ENCODE measurements around the gene CNPPD1.

The CNPPD1 gene

DNA sequence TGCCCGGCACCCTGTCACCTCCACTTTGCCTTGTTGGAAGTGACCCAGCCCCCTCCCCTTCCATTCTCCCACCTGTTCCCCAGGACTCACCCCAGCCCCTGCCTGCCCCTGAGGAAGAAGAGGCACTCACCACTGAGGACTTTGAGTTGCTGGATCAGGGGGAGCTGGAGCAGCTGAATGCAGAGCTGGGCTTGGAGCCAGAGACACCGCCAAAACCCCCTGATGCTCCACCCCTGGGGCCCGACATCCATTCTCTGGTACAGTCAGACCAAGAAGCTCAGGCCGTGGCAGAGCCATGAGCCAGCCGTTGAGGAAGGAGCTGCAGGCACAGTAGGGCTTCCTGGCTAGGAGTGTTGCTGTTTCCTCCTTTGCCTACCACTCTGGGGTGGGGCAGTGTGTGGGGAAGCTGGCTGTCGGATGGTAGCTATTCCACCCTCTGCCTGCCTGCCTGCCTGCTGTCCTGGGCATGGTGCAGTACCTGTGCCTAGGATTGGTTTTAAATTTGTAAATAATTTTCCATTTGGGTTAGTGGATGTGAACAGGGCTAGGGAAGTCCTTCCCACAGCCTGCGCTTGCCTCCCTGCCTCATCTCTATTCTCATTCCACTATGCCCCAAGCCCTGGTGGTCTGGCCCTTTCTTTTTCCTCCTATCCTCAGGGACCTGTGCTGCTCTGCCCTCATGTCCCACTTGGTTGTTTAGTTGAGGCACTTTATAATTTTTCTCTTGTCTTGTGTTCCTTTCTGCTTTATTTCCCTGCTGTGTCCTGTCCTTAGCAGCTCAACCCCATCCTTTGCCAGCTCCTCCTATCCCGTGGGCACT lies 5.8 kb upstream of the CNPPD1 start:
- Histone ChIP-seq H3K4me1 (ENCODE audit: control insufficient read depth, insufficient read depth, low read length) (peaks cover 11% of the 10 kb centered on the region), H3K27me3 (ENCODE audit: control insufficient read depth, insufficient read depth, low read length) (no peaks in the 10 kb centered on the region), H3K4me3 (ENCODE audit: low read length) (no peak overlapping the region), H3K9me3 (ENCODE audit: control insufficient read depth, low read length) (no peaks in the 10 kb centered on the region), H3K9ac (ENCODE audit: low read length) (no peak overlapping the region), H3K36me3 (ENCODE audit: control insufficient read depth, insufficient read depth, low read length) (peaks cover 19% of the 10 kb centered on the region)

DNA sequence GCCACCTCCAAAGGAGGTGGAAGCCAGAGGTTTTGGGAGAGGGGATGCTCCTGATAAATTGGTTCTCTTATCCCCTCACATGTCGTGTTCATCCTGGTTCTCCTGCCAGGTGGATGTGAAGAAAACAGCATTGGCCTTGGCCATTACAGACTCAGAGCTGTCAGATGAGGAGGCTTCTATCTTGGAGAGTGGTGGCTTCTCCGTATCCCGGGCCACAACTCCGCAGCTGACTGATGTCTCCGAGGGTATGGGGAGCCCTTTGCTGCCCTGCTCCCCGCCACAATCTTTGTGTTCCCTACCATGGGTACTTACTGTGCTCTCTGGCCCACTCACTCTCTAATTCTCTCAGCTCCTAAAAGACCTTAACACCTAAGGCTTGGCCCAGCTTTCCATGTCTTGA lies 4.8 kb upstream of the CNPPD1 start:
- Histone ChIP-seq H3K27me3 (ENCODE audit: control insufficient read depth, insufficient read depth, low read length) (no peaks in the 10 kb centered on the region), H3K9ac (ENCODE audit: low read length) (no peak overlapping the region), H3K4me1 (ENCODE audit: control insufficient read depth, insufficient read depth, low read length) (peaks cover 16% of the 10 kb centered on the region)

DNA sequence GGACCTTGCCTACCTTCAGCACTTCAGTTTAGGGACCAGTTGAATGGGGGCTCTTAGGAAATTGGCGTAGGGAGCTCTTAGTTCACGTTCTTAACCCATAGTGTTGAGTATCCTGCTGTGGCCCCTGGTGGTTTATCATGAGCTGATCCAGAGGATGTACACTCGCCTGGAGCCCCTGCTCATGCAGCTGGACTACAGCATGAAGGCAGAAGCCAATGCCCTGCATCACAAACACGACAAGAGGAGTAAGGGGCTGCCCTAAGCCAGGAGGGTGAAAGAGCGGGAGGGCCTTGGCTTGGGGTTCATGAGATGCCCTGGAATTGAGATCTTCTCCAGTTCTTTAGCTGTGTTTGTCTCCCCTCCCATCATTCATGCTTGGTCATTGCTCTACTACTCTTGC lies 4.2 kb upstream of the CNPPD1 start:
- H3K4me3 ChIP-seq (ENCODE audit: low read length), result no peak overlapping the region
- peaks cover 19% of the 10 kb centered on the region for H3K36me3 ChIP-seq (ENCODE audit: control insufficient read depth, insufficient read depth, low read length)
- no peaks in the 10 kb centered on the region for H3K9me3 ChIP-seq (ENCODE audit: control insufficient read depth, low read length)
- H3K9ac ChIP-seq (ENCODE audit: low read length), result no peak overlapping the region
- H3K27me3 ChIP-seq (ENCODE audit: control insufficient read depth, insufficient read depth, low read length), result no peaks in the 10 kb centered on the region
- peaks cover 17% of the 10 kb centered on the region for H3K4me1 ChIP-seq (ENCODE audit: control insufficient read depth, insufficient read depth, low read length)

More for the DNA sequence above, 4.8 kb upstream of the CNPPD1 start:
- H3K36me3 ChIP-seq (ENCODE audit: control insufficient read depth, insufficient read depth, low read length), result peaks cover 19% of the 10 kb centered on the region
- no peak overlapping the region for H3K4me3 ChIP-seq (ENCODE audit: low read length)
- no peaks in the 10 kb centered on the region for H3K9me3 ChIP-seq (ENCODE audit: control insufficient read depth, low read length)

DNA sequence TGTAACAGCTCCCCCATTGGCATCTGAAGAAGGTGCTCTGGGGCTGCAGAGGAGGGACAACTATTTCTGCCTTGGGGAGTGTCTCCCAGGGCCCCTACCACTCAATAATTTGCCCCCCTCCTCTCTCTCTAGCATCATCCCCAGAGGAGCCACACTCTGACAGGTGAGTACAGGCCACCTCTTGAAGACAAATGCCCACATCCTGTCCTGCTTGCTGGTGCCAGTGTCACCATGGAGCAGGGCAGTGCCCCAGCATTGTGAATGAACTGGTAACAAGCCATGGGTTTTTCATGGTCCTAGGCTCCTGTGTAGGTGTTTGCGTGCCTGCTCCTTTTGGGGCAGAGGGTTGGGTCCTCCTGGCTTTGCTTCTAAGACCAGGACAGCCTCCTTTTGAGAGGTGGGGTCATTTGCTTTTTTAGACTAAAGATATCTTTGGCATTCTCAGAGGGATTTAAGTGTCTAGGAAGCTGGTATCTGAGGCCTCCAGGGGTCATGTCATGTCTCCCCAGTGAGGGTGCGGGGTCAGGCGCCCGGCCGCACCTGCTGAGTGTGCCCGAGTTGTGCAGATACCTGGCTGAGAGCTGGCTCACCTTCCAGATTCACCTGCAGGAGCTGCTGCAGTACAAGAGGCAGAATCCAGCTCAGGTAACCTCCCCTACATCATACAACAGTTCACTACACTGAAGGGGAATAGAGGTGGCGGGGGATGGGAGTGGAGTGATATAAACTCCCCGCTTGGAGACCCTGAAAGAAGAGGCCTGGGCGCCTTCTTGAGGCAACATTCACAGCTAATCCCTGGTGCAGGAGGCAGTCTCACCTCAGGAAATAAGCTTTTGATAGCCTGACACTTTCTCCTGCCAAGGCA lies 3.1 kb upstream of the CNPPD1 start:
- H3K4me1 ChIP-seq (ENCODE audit: control insufficient read depth, insufficient read depth, low read length), result peaks cover 24% of the 10 kb centered on the region
- H3K4me3 ChIP-seq (ENCODE audit: low read length), result no peak overlapping the region
- H3K9ac ChIP-seq (ENCODE audit: low read length), result no peak overlapping the region
- H3K27me3 ChIP-seq (ENCODE audit: control insufficient read depth, insufficient read depth, low read length), result no peaks in the 10 kb centered on the region
- H3K9me3 ChIP-seq (ENCODE audit: control insufficient read depth, low read length), result no peaks in the 10 kb centered on the region
- H3K36me3 ChIP-seq (ENCODE audit: control insufficient read depth, insufficient read depth, low read length), result peaks cover 21% of the 10 kb centered on the region

DNA sequence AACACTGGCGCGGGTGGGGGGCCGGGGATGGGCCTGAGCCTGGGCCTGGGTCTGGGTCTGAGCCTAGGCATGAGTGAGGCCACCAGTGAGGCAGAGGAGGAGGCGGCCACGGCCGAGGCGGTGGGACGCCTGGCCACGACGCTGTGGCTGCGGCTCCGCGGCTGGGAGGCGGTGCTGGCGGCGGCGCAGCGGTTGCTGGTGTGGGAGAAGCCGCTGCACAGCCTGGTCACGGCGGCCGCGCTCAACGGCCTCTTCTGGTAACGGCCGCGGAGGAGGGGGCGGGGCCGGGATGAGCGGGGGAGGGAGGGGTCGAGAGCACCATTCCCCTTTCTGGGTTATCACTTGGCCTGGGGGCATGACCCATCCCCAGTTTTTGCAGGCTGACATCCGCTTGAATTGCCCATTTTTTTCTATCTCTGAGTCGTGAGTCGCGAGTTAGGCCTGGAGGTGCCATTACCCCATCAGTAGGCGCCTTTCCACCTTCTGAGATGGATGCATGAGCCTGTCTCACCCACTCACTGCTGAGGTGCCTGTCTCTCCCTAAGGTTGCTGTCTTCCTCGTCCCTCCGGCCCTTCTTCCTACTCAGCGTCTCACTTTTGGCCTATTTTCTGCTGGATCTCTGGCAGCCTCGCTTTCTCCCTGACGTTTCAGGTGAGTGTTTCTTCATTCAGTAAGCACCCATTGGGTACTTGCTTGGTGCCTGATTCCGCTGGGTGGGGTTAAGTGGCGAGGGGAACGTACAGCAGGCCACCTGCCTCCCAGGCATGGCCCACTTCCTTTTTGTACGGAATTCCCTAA lies 1.9 kb upstream of the CNPPD1 start:
- peaks cover 25% of the 10 kb centered on the region for H3K36me3 ChIP-seq (ENCODE audit: control insufficient read depth, insufficient read depth, low read length)

DNA sequence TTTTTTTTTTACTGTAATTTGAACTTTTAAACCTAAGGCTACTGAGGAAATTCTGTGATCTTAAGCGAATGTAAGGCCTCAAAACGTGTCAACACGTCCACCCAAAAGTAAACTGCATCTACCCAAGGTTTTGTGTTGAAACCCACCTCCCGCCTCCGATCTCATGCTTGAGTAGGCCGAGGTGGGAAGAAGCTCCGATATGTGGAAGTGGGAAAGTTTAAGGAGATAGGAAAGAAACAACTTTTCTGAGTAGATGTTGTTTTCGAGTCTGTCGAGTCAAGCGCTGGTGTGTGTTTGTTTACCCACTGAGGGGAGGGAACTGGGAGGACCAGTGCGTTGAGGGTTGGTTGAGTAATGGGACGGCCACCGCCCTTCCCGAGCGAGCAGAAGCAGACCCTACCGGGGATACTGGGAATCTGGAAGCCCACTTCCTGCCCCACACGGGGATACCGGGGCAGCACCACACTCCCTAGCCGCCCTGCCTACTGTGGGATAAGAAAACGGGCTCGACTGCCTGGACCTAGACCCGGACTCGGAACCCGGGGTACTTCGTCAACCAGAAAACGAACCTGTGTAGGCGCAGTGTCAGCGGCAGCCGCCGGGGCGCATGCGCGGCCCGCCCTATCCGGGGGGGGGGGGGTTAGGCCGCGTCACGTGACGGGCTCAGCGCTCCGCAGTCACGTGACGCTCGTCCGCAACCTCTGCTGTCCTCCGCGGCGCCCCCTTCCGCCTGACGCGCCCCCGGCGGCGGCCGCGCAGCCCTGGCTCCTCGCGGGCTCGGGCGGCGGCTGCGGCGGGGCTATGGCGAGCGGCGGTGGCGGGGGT lies 1.0 kb upstream of the CNPPD1 start, which contains the start of gene RETREG2:
TSS of gene RETREG2 (plus strand) at position 724 of the 825 bp plus-strand sequence. CDS start at position 802, 78 bp downstream.
- H3K36me3 ChIP-seq (ENCODE audit: control insufficient read depth, insufficient read depth, low read length), result peaks cover 21% of the 10 kb centered on the region
- no peaks in the 10 kb centered on the region for H3K27me3 ChIP-seq (ENCODE audit: control insufficient read depth, insufficient read depth, low read length)
- peaks cover 24% of the 10 kb centered on the region for H3K4me1 ChIP-seq (ENCODE audit: control insufficient read depth, insufficient read depth, low read length)
- H3K9me3 ChIP-seq (ENCODE audit: control insufficient read depth, low read length), result no peaks in the 10 kb centered on the region
- H3K9ac ChIP-seq (ENCODE audit: low read length), result peak within 1 kb of the TSS; percentile 94
- H3K4me3 ChIP-seq (ENCODE audit: low read length), result peak within 1 kb of the TSS; percentile 31

More for the DNA sequence above, 1.9 kb upstream of the CNPPD1 start:
- peak overlapping the region; percentile 94 for H3K9ac ChIP-seq (ENCODE audit: low read length)
- H3K9me3 ChIP-seq (ENCODE audit: control insufficient read depth, low read length), result no peaks in the 10 kb centered on the region
- peaks cover 24% of the 10 kb centered on the region for H3K4me1 ChIP-seq (ENCODE audit: control insufficient read depth, insufficient read depth, low read length)
- H3K27me3 ChIP-seq (ENCODE audit: control insufficient read depth, insufficient read depth, low read length), result no peaks in the 10 kb centered on the region
- H3K4me3 ChIP-seq (ENCODE audit: low read length), result peak overlapping the region; percentile 6

DNA sequence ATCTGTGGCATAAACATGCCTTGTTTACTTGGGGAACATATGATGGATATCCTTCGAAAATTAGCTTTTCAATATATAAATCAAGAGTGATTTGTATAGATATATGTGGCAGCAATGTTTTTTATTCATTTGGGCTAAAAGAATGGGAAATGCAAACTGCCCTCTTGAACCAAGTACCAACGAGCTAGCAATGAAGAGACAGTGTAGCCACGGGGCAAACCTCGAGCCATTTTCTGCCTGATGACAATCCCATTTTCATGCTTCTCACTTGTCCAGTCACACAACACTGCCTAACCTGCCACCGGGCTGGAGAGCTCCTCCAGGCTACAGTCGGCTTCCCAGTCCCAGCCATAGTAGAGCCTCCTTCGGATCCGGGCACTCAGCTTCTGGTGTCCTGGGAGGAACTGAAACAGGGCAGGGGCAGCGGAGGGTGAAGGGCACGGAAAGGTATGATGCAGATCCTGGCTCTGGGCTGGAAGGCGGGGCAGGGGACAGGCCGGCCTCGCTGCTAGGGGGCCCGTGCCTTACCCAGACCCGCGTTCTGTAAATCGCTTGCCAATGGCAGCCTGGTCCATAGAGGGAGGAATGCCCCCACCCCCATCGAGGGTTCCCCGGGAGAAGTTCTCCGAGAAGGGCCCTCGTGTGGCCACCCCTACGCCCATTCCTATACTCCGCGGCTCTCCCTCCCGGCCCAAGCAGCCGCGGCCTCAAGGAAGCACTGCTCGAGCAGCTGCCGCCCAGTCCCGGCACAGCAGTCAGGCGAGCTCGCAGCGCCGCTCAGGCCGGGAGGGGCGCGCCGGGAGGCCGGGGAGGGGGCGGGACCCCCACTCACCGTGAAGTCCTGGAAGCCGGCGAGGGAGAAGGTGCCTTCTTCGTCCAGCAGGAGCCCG lies 552 bp downstream of the CNPPD1 start:
- Histone ChIP-seq H3K27me3 (ENCODE audit: control insufficient read depth, insufficient read depth, low read length) (no peaks in the 10 kb centered on the region), H3K36me3 (ENCODE audit: control insufficient read depth, insufficient read depth, low read length) (peaks cover 18% of the 10 kb centered on the region), H3K9me3 (ENCODE audit: control insufficient read depth, low read length) (no peaks in the 10 kb centered on the region), H3K9ac (ENCODE audit: low read length) (peak overlapping the region; percentile 94), H3K4me1 (ENCODE audit: control insufficient read depth, insufficient read depth, low read length) (peaks cover 24% of the 10 kb centered on the region), H3K4me3 (ENCODE audit: low read length) (peak overlapping the region; percentile 31)

DNA sequence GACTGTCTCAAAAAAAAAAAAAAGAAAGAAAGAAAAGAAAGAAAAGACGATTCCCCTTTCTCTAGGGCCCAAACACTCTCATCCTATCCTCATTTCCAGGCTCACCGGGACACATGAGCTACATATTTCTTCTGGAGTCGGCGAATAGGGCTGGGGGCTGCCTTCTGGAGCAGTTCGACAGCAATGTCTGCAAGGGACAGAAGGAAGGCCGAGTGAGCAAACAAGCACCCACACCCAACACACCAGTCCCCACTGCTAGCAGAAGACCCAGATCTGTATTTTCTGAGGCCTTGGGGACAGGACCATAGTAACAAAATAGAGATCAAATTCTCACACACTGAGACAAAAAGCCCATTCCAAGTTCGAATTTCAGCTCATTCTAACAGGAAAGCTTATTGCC lies 1.2 kb downstream of the CNPPD1 start:
- peak overlapping the region; percentile 94 for H3K9ac ChIP-seq (ENCODE audit: low read length)
- H3K9me3 ChIP-seq (ENCODE audit: control insufficient read depth, low read length), result no peaks in the 10 kb centered on the region
- H3K36me3 ChIP-seq (ENCODE audit: control insufficient read depth, insufficient read depth, low read length), result peaks cover 18% of the 10 kb centered on the region
- H3K4me1 ChIP-seq (ENCODE audit: control insufficient read depth, insufficient read depth, low read length), result peaks cover 24% of the 10 kb centered on the region
- H3K4me3 ChIP-seq (ENCODE audit: low read length), result peak overlapping the region; percentile 31
- no peaks in the 10 kb centered on the region for H3K27me3 ChIP-seq (ENCODE audit: control insufficient read depth, insufficient read depth, low read length)

DNA sequence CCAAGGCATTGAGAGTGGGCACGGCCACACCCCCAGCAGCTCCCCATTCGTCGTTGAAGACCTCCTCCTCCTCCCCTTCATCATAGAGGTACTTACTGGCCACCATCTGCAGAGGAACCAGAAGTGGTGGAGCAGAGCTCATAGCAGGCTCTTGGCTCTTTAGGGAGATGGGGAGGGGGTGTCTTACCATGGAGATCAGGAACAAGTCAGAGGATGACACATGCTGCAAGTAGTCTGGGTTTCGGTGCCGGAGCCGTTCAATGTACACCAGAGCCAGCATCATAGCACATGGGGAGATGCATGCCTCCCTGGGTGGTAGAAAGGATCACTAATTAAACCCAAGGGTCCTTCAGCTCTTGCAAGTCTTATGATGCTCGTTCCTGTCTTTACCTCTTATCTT lies 1.9 kb downstream of the CNPPD1 start:
- H3K27me3 ChIP-seq (ENCODE audit: control insufficient read depth, insufficient read depth, low read length), result no peaks in the 10 kb centered on the region
- H3K36me3 ChIP-seq (ENCODE audit: control insufficient read depth, insufficient read depth, low read length), result peaks cover 15% of the 10 kb centered on the region
- peaks cover 29% of the 10 kb centered on the region for H3K4me1 ChIP-seq (ENCODE audit: control insufficient read depth, insufficient read depth, low read length)
- H3K9me3 ChIP-seq (ENCODE audit: control insufficient read depth, low read length), result no peaks in the 10 kb centered on the region
- no peak overlapping the region for H3K4me3 ChIP-seq (ENCODE audit: low read length)
- no peak overlapping the region for H3K9ac ChIP-seq (ENCODE audit: low read length)

DNA sequence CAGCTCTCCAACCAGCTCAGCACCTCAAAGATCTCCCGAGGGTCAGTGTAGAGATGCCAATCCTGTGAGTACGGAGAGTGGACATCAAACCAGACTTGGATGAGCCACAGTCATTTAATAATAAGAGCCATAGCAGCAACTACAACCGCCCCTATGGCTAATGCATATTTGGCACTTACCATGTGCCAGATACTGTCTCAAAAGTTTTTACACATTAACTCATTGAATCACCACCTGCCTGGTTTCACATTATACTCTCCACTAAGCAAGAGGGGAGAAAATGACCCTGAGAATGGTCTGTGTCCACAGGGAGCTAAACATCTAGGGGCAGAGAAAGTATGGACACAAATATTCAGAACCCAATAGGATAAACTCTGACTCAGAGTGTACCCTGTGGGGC lies 2.6 kb downstream of the CNPPD1 start:
- Histone ChIP-seq H3K9ac (ENCODE audit: low read length) (no peak overlapping the region), H3K27me3 (ENCODE audit: control insufficient read depth, insufficient read depth, low read length) (no peaks in the 10 kb centered on the region), H3K4me1 (ENCODE audit: control insufficient read depth, insufficient read depth, low read length) (peaks cover 23% of the 10 kb centered on the region), H3K36me3 (ENCODE audit: control insufficient read depth, insufficient read depth, low read length) (peaks cover 14% of the 10 kb centered on the region), H3K9me3 (ENCODE audit: control insufficient read depth, low read length) (no peaks in the 10 kb centered on the region), H3K4me3 (ENCODE audit: low read length) (no peak overlapping the region)

Data from mucosa of stomach (tissue), 1 donor.